GM23338 (cell line): Measurements from ENCODE around the gene KLRC1. TPM values are rescaled to one million over a fixed set of nuclear protein-coding genes. Genes with fewer than 3 reads are reported as not detected.

Experiments used
- ATAC-seq: fragments of 200-7000 bp; cut with Tn5 transposase; 3 replicates; pipeline ENCODE4 v1.9.1; 2020
- DNase-seq: peaks from one replicate; pipeline ENCODE4 v3.0.0-alpha.2; 2015; ENCODE audit warnings: low spot score
- H2AFZ ChIP-seq: fragments of 200-600 bp; sonication (generic); 2 replicates; pipeline ENCODE4 v1.8.0; 2016; ENCODE audit warnings: antibody characterized with exemption, mild to moderate bottlenecking, moderate library complexity
- H3F3A ChIP-seq: fragments of 200-600 bp; sonication (generic); replicated peaks from 2 replicates; pipeline ENCODE4 v1.8.0; 2017; ENCODE audit warnings: antibody characterized with exemption, mixed run types, low read depth
- H3K27ac ChIP-seq: fragments of 200-600 bp; sonication (generic); 2 replicates; pipeline ENCODE4 v1.6.1; 2016; ENCODE audit warnings: low read depth
- H3K27me3 ChIP-seq: fragments of 200-600 bp; sonication (generic); 2 replicates; pipeline ENCODE4 v1.8.0; 2016; ENCODE audit warnings: mild to moderate bottlenecking, mixed run types, moderate library complexity; ENCODE audit not compliant: insufficient read depth
- H3K36me3 ChIP-seq: fragments of 200-600 bp; sonication (generic); 2 replicates; pipeline ENCODE4 v1.8.0; 2016; ENCODE audit warnings: mild to moderate bottlenecking; ENCODE audit not compliant: insufficient read depth
- H3K4me1 ChIP-seq: fragments of 200-600 bp; sonication (generic); 2 replicates; pipeline ENCODE4 v1.8.0; 2016; ENCODE audit warnings: mild to moderate bottlenecking, moderate library complexity; ENCODE audit not compliant: insufficient read depth
- H3K4me2 ChIP-seq: fragments of 200-600 bp; sonication (generic); 2 replicates; pipeline ENCODE4 v1.7.1; 2017; ENCODE audit warnings: mixed run types
- H3K4me3 ChIP-seq: fragments of 200-600 bp; sonication (generic); 2 replicates; pipeline ENCODE4 v1.6.1; 2016; ENCODE audit warnings: mixed run types
- H3K79me2 ChIP-seq: fragments of 200-600 bp; sonication (generic); replicated peaks from 2 replicates; pipeline ENCODE4 v1.8.0; 2017; ENCODE audit warnings: mild to moderate bottlenecking; ENCODE audit not compliant: insufficient read depth
- H3K9me2 ChIP-seq: fragments of 200-600 bp; sonication (generic); 2 replicates; pipeline ENCODE4 v1.8.0; 2017; ENCODE audit not compliant: insufficient read depth
- H4K20me1 ChIP-seq: fragments of 200-600 bp; sonication (generic); replicated peaks from 2 replicates; pipeline ENCODE4 v1.8.0; 2017; ENCODE audit warnings: mild to moderate bottlenecking; ENCODE audit not compliant: insufficient read depth
- H3K27ac Mint-ChIP-seq: 2 replicates; pipeline ENCODE4 v1.8.0; 2020; ENCODE audit warnings: inconsistent platforms, mild to moderate bottlenecking, moderate library complexity, mixed read lengths
- H3K27me3 Mint-ChIP-seq: 3 replicates; pipeline ENCODE4 v1.8.0; 2022; ENCODE audit warnings: low read depth, mild to moderate bottlenecking, moderate library complexity, mixed read lengths, inconsistent platforms; ENCODE audit not compliant: insufficient read depth, poor library complexity
- H3K36me3 Mint-ChIP-seq: 3 replicates; pipeline ENCODE4 v1.8.0; 2021; ENCODE audit warnings: low read depth, mild to moderate bottlenecking, inconsistent platforms, moderate library complexity, mixed read lengths
- H3K4me1 Mint-ChIP-seq: 3 replicates; pipeline ENCODE4 v1.8.0; 2020; ENCODE audit warnings: mild to moderate bottlenecking, inconsistent platforms, mixed read lengths
- H3K4me3 Mint-ChIP-seq: 3 replicates; pipeline ENCODE4 v1.8.0; 2021; ENCODE audit warnings: moderate library complexity, mild to moderate bottlenecking, inconsistent platforms, mixed read lengths
- H3K9me3 Mint-ChIP-seq: 3 replicates; pipeline ENCODE4 v1.8.0; 2020; ENCODE audit warnings: moderate library complexity, mild to moderate bottlenecking, inconsistent platforms, mixed read lengths
- CREB1 ChIP-seq: fragments of 250-450 bp; sonication (Bioruptor Pico); IDR thresholded peaks from 2 replicates; pipeline ENCODE4 v1.5.0; 2020; ENCODE audit warnings: low read depth, mild to moderate bottlenecking, moderate library complexity
- CTCF ChIP-seq, 2 experiments: fragments of 200-600 bp in 1 of 2; sonication (generic) in 1 of 2; conservative IDR thresholded peaks; 2 replicates each; pipeline versions ENCODE4 v1.5.1 to v1.6.1; 2016 to 2017; ENCODE audit warnings: antibody characterized with exemption in 2 of 2, low read depth in 2 of 2, mild to moderate bottlenecking in 2 of 2, moderate library complexity in 1 of 2
- ETS1 ChIP-seq: IDR thresholded peaks from 2 replicates; pipeline ENCODE4 v1.6.1; 2016; ENCODE audit warnings: antibody characterized with exemption
- EZH2 ChIP-seq: fragments of 200-600 bp; sonication (generic); IDR thresholded peaks from one replicate; pipeline ENCODE4 v1.8.0; 2017; ENCODE audit warnings: antibody characterized with exemption, mild to moderate bottlenecking, low read depth; ENCODE audit not compliant: unreplicated experiment
- EZH2phosphoT487 ChIP-seq: fragments of 200-600 bp; sonication (generic); IDR thresholded peaks from one replicate; pipeline ENCODE4 v1.8.1; 2018; ENCODE audit warnings: antibody characterized with exemption; ENCODE audit not compliant: unreplicated experiment
- JUNB ChIP-seq: IDR thresholded peaks from one replicate; pipeline ENCODE4 v1.6.1; 2016; ENCODE audit warnings: antibody characterized with exemption; ENCODE audit not compliant: unreplicated experiment
- NANOG ChIP-seq: IDR thresholded peaks from 2 replicates; pipeline ENCODE4 v1.6.1; 2016; ENCODE audit warnings: antibody characterized with exemption, borderline replicate concordance
- POLR2AphosphoS5 ChIP-seq: IDR thresholded peaks from 2 replicates; pipeline ENCODE4 v1.6.1; 2016; ENCODE audit warnings: antibody characterized with exemption, low read depth
- STAT1 ChIP-seq: IDR thresholded peaks from one replicate; pipeline ENCODE4 v1.6.1; 2016; ENCODE audit warnings: antibody characterized with exemption; ENCODE audit not compliant: unreplicated experiment
- ZNF114 ChIP-seq: fragments of 250-450 bp; sonication (Bioruptor Pico); IDR thresholded peaks from 2 replicates; pipeline ENCODE4 v1.5.0; 2020; ENCODE audit warnings: mild to moderate bottlenecking, moderate library complexity
- ZNF331 ChIP-seq: fragments of 250-450 bp; sonication (Bioruptor Pico); IDR thresholded peaks from 2 replicates; pipeline ENCODE4 v1.5.0; 2020; ENCODE audit warnings: low read depth, mild to moderate bottlenecking, moderate library complexity
- ZNF462 ChIP-seq: fragments of 250-450 bp; sonication (Bioruptor Pico); IDR thresholded peaks from 2 replicates; pipeline ENCODE4 v1.5.0; 2020; ENCODE audit warnings: mild to moderate bottlenecking, moderate library complexity
- polyA plus RNA-seq: library from polyadenylated mRNA; unstranded; fragments of >200 nt; fragmentation: Nextera tagmentation; extraction: Ambion mirVana; gene quantifications from 2 replicates; pipeline ENCODE4 v1.2.1, GENCODE V29; 2016
- total RNA-seq: library from RNA; depleted of rRNA; stranded (reverse); fragments of >200 nt; shearing (Covaris generic); gene quantifications from 2 replicates; pipeline ENCODE4 v1.2.3, GENCODE V29; 2014
- TF ChIP-seq, protein P1 (sequence below): IDR thresholded peaks from one replicate; pipeline ENCODE4 v1.6.1; 2018; ENCODE audit warnings: antibody characterized with exemption; ENCODE audit not compliant: unreplicated experiment

KLRC1 gene
- total and polyA plus RNA-seq, 2 experiments from 2014 or later = not detected

DNA sequence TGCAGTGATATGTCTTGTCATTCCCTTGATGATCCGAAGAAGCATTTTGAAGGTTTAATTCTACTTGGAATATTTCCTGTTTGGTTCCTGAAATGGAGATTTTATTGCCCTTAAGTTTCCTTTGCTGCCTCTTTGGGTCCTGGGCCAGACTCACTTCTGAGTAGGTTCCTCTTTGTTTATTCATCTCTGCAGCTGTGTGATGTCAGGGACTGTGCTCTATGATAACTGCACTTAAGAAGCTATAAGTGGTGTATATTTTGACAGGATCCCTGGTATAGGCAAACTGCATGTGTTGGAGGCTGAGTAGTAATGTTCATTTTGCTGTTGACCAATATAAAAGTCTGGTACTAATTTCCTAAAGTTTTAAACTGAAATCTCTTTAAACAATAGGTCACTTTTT, 43.8 kb downstream of the KLRC1 start, which contains the start of gene KLRC4:
KLRC4 (minus strand) TSS at position 366 of the 400 bp plus-strand sequence; CDS start at position 184, 182 bp downstream.
- Histone ChIP-seq H3K9me2 (no peaks in the 10 kb centered on the region), H3K4me1 (no peaks in the 10 kb centered on the region), H3K4me2 (no peak within 1 kb of the TSS), H3K4me3 (no peak within 1 kb of the TSS), H3K79me2 (no peaks in the 10 kb centered on the region), H3K27ac (no peak within 1 kb of the TSS), H4K20me1 (no peaks in the 10 kb centered on the region), H3K36me3 (no peaks in the 10 kb centered on the region), H3F3A (no peaks in the 10 kb centered on the region), H2AFZ (no peak within 1 kb of the TSS), H3K27me3 (no peaks in the 10 kb centered on the region)
- no peaks in the 10 kb centered on the region for H3K36me3 Mint-ChIP-seq
- no peak within 1 kb of the TSS for H3K27ac Mint-ChIP-seq
- H3K27me3 Mint-ChIP-seq = no peaks in the 10 kb centered on the region
- ATAC-seq (no peak), DNase-seq (no peak)
- TF ChIP-seq EZH2phosphoT487 = no peak
- no peak for TF ChIP-seq NANOG
- no peak for TF ChIP-seq ETS1
- TF ChIP-seq ZNF331 = no peak
- TF ChIP-seq JUNB = no peak
- no peak for TF ChIP-seq CREB1 (CRISPR knock-in tag)
- no peak for TF ChIP-seq EZH2
- TF ChIP-seq ZNF462 (CRISPR knock-in tag) = no peak
- no peak for TF ChIP-seq STAT1
- TF ChIP-seq CTCF (conservative IDR thresholded peaks at IDR 0.05; ENCODE audit: low read depth in 2 of 2) = no peak
- no peak for TF ChIP-seq POLR2AphosphoS5
- TF ChIP-seq, protein P1, sequence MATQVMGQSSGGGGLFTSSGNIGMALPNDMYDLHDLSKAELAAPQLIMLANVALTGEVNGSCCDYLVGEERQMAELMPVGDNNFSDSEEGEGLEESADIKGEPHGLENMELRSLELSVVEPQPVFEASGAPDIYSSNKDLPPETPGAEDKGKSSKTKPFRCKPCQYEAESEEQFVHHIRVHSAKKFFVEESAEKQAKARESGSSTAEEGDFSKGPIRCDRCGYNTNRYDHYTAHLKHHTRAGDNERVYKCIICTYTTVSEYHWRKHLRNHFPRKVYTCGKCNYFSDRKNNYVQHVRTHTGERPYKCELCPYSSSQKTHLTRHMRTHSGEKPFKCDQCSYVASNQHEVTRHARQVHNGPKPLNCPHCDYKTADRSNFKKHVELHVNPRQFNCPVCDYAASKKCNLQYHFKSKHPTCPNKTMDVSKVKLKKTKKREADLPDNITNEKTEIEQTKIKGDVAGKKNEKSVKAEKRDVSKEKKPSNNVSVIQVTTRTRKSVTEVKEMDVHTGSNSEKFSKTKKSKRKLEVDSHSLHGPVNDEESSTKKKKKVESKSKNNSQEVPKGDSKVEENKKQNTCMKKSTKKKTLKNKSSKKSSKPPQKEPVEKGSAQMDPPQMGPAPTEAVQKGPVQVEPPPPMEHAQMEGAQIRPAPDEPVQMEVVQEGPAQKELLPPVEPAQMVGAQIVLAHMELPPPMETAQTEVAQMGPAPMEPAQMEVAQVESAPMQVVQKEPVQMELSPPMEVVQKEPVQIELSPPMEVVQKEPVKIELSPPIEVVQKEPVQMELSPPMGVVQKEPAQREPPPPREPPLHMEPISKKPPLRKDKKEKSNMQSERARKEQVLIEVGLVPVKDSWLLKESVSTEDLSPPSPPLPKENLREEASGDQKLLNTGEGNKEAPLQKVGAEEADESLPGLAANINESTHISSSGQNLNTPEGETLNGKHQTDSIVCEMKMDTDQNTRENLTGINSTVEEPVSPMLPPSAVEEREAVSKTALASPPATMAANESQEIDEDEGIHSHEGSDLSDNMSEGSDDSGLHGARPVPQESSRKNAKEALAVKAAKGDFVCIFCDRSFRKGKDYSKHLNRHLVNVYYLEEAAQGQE = no peak
- TF ChIP-seq ZNF114 (CRISPR knock-in tag) = no peak
- H3K9me3 Mint-ChIP-seq = no peaks in the 10 kb centered on the region
- H3K4me1 Mint-ChIP-seq = peaks cover 13% of the 10 kb centered on the region; the same call in 2 of the 3 replicates
- no peak within 1 kb of the TSS for H3K4me3 Mint-ChIP-seq
